Measurements from ENCODE around the gene RUSC2. TPM values are rescaled to one million over a fixed set of nuclear protein-coding genes. Genes with fewer than 3 reads are reported as not detected.
"Not testable (repeated sequence)": the region's sequence is repeated elsewhere in the genome, so short reads cannot be mapped to it uniquely, and the experiment has no call there.

Gene RUSC2
- total RNA-seq, 4 donors from 2014 or later = 3.0 to 17.3 (median 5.5) TPM

- DNase-seq = no peak
- no peak overlapping the region for H3K27ac ChIP-seq
Measured at GRCh38 chr9:35529161-35529823, 39.4 kb downstream of the RUSC2 start.

DNA sequence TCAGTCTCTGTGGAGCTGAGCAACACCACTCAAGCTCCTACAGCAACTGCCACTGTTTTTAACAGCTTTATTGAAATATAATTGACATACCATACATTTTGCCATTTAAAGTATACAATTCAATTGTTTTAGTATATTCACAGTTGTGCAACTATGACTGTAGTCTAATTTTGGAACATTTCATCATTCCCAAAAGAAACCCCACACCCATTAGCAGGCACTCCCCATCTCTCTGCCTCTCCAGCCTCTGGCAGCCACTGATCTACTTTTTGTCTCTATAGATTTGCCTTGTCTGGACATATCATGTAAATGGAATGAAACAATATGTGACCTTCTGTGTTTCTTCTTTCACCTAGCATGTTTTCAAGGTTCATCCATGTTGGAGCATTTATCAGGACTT, 43.5 kb downstream of the RUSC2 start:
- TF ChIP-seq POLR2A (IDR thresholded peaks at IDR 0.05) = no peak
- no peak for TF ChIP-seq CTCF (IDR thresholded peaks at IDR 0.05)
- Histone ChIP-seq H3K27me3 (no peaks in the 10 kb centered on the region), H3K4me3 (no peak overlapping the region), H3K36me3 (no peaks in the 10 kb centered on the region), H3K9me3 (no peaks in the 10 kb centered on the region), H3K27ac (no peak overlapping the region), H3K4me1 (peaks cover 0 to 8% (median 0%) of the 10 kb centered on the region in 4 donors)
- DNase-seq = no peak

More at GRCh38 chr9:35529161-35529823, 39.4 kb downstream of the RUSC2 start:
- Histone ChIP-seq H3K4me3 (no peak overlapping the region), H3K36me3 (no peaks in the 10 kb centered on the region), H3K27me3 (no peaks in the 10 kb centered on the region), H3K9me3 (no peaks in the 10 kb centered on the region), H3K4me1 (no peaks in the 10 kb centered on the region)
- no peak for TF ChIP-seq CTCF (IDR thresholded peaks at IDR 0.05)
- no peak for TF ChIP-seq POLR2A (IDR thresholded peaks at IDR 0.05)

- DNase-seq, H3K36me3 ChIP-seq, H3K4me3 ChIP-seq, H3K27ac ChIP-seq, H3K9me3 ChIP-seq, H3K27me3 ChIP-seq: not testable (repeated sequence)
- H3K4me1 ChIP-seq = peaks cover 0 to 20% (median 0%) of the 10 kb centered on the region in 4 donors
Measured at GRCh38 chr9:35534921-35535320, 45.0 kb downstream of the RUSC2 start.

DNA sequence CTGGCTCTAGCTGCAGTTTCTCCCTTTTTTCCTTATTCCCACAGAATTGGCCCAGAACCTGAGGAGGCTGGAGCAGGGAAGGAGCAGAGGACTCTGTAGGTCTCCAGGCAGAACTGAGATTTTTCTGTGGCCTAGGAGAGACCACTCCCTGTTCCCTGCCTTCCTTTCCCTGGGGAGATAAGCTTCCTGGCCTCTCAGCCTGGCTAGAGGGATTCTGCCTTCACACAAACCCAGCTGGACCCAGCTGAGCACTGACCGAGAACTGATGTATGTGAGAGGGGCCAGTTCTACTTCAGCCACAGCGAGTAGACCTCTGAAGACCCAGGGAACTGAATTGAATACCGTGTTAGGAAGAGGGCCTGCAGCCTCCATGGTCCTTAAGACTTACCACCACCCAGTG, 48.0 kb downstream of the RUSC2 start:
- H3K9me3 ChIP-seq = no peaks in the 10 kb centered on the region
- no peak overlapping the region for H3K4me3 ChIP-seq
- no peak for DNase-seq
- no peak for TF ChIP-seq CTCF (IDR thresholded peaks at IDR 0.05)
- no peak for TF ChIP-seq POLR2A (IDR thresholded peaks at IDR 0.05)
- H3K36me3 ChIP-seq = no peaks in the 10 kb centered on the region
- H3K27ac ChIP-seq = peak overlapping the region; percentile 44 to 83 (median 64)
- peaks cover 0 to 22% (median 0%) of the 10 kb centered on the region in 4 donors for H3K4me1 ChIP-seq
- no peaks in the 10 kb centered on the region for H3K27me3 ChIP-seq

- Histone ChIP-seq H3K36me3 (no peaks in the 10 kb centered on the region), H3K4me1 (peaks cover 0 to 22% (median 0%) of the 10 kb centered on the region in 4 donors), H3K4me3 (peak overlapping the region in 2 of 4 donors; percentile 21 to 39), H3K27me3 (no peaks in the 10 kb centered on the region), H3K27ac (peak overlapping the region; percentile 44 to 83 (median 64)), H3K9me3 (no peaks in the 10 kb centered on the region)
- peak in 1 of 3 donors; percentile 62 for DNase-seq
- TF ChIP-seq POLR2A (IDR thresholded peaks at IDR 0.05) (no peak), CTCF (IDR thresholded peaks at IDR 0.05) (no peak)
Measured at GRCh38 chr9:35538361-35539234, 48.7 kb downstream of the RUSC2 start.

Other genes starting within 250 kb of the RUSC2 start
- gene TESK1, start 115.2 kb downstream of the RUSC2 start, total RNA-seq = 10 to 100 TPM; 21.5 to 85.1 (median 50.7) TPM
- gene CD72, start 128.3 kb downstream of the RUSC2 start, total RNA-seq = 10 to 100 TPM in 1 of 4 donors, 1 to 10 TPM in 3; 2.3 to 62.7 (median 4.4) TPM
- gene SIT1, start 160.8 kb downstream of the RUSC2 start, total RNA-seq = 1 to 10 TPM in 1 of 4 donors, not detected in 3; 2.4 TPM
- gene RMRP, start 167.9 kb downstream of the RUSC2 start, total RNA-seq = 1,000 to 10,000 TPM in 3 of 4 donors, not detected in 1; 1,673 to 3,824 (median 2,659) TPM
- gene CCDC107, start 168.2 kb downstream of the RUSC2 start, total RNA-seq = 10 to 100 TPM; 14.0 to 21.9 (median 20.2) TPM
- gene ARHGEF39, start 175.1 kb downstream of the RUSC2 start, total RNA-seq = 10 to 100 TPM in 1 of 4 donors, 1 to 10 TPM in 3; 1.9 to 19.8 (median 4.8) TPM
- 1 to 10 TPM; 1.6 to 6.3 (median 5.2) TPM for gene CA9, start 183.8 kb downstream of the RUSC2 start, total RNA-seq
- gene TPM2, start 199.8 kb downstream of the RUSC2 start, total RNA-seq = 100 to 1,000 TPM in 2 of 4 donors, 10 to 100 TPM in 2; 41.2 to 436 (median 122) TPM
- gene TLN1, start 242.1 kb downstream of the RUSC2 start, total RNA-seq = 100 to 1,000 TPM; 129 to 262 (median 188) TPM
- gene CREB3, start 242.6 kb downstream of the RUSC2 start, total RNA-seq = 10 to 100 TPM; 19.8 to 34.3 (median 28.5) TPM